ENCODE measurements around the gene NTHL1. TPM values are rescaled to one million over a fixed set of nuclear protein-coding genes. Genes with fewer than 3 reads are reported as not detected.

The NTHL1 gene
- total RNA-seq, 1 experiment from 2014 or later, result 52.0 TPM

DNA sequence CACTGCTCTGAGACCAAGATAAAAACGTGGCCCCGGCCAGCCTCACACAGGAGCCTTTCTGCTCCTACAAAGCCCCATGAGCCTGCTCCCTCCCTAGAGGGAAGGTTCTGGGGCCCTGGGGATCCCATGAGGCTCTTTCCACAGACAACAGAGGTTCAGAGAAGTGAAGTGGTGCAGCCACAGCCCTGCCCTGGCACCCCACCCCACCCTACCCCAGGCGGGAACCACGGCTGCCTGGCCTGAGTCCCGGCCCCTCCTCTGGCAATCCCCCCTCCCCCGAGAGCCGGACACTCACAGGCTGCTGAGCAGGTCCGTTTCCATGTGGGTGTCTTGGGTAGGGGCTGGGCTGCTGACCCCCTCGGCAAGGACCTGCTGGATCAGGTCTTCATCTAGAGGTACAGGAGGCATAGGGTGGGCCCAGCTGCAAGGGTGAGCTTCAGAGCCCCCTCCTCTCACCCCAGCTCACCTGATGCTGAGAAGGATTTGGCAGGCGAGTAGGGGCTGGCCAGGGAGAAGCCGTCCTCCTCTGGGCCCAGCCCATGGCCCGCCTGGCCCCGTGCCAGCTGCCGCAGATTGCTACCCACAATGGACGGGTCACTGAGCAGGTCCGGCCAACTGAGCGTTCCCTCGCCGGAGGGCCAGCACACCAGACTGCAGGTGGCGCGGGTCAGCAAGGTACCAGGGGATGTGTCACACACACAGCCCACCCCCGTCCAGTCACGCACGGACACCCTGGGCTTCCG, 49.4 kb upstream of the NTHL1 start:
- no peak overlapping the region for H3K18ac ChIP-seq (ENCODE audit: insufficient read length, low read depth, low read length)
- no peak overlapping the region for H2BK5ac ChIP-seq (ENCODE audit: insufficient read length, low read length)
- no peaks in the 10 kb centered on the region for H3K9me3 ChIP-seq (ENCODE audit: control insufficient read depth, low read depth, low read length)
- H2AK5ac ChIP-seq (ENCODE audit: insufficient read length, low read length), result no peak overlapping the region
- no peak overlapping the region for H3K23ac ChIP-seq (ENCODE audit: insufficient read length, low read depth, low read length)
- TF ChIP-seq, protein P1, sequence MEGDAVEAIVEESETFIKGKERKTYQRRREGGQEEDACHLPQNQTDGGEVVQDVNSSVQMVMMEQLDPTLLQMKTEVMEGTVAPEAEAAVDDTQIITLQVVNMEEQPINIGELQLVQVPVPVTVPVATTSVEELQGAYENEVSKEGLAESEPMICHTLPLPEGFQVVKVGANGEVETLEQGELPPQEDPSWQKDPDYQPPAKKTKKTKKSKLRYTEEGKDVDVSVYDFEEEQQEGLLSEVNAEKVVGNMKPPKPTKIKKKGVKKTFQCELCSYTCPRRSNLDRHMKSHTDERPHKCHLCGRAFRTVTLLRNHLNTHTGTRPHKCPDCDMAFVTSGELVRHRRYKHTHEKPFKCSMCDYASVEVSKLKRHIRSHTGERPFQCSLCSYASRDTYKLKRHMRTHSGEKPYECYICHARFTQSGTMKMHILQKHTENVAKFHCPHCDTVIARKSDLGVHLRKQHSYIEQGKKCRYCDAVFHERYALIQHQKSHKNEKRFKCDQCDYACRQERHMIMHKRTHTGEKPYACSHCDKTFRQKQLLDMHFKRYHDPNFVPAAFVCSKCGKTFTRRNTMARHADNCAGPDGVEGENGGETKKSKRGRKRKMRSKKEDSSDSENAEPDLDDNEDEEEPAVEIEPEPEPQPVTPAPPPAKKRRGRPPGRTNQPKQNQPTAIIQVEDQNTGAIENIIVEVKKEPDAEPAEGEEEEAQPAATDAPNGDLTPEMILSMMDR (conservative IDR thresholded peaks at IDR 0.05), result no peak
- Mint-ChIP-seq H3K27ac (no peak overlapping the region), H3K36me3 (ENCODE audit: insufficient read depth in 1 of 3, low read depth in 3 of 3) (peaks cover 5 to 26% (median 19%) of the 10 kb centered on the region in 3 experiments; a peak in 6 of 7 replicates), H3K27me3 (ENCODE audit: low read depth) (no peaks in the 10 kb centered on the region), H3K4me1 (no peaks in the 10 kb centered on the region), H3K4me3 (no peak overlapping the region), H3K9me3 (no peaks in the 10 kb centered on the region)
- H4K5ac ChIP-seq (ENCODE audit: insufficient read length, low read depth, low read length), result no peak overlapping the region
- H2BK20ac ChIP-seq (ENCODE audit: low read depth, low read length, poor library complexity, severe bottlenecking), result no peak overlapping the region
- whole genome bisulfite sequencing (ENCODE audit: extremely low coverage, insufficient read length, low lambda C conversion rate), result no CpG with 5 or more reads among the region's 25 CpGs
- no peak for DNase-seq
- no peak overlapping the region for H2BK15ac ChIP-seq (ENCODE audit: low read depth, low read length)
- no peak overlapping the region for H3K14ac ChIP-seq (ENCODE audit: insufficient read depth, low read length)
- H2BK12ac ChIP-seq (ENCODE audit: insufficient read length, low read depth, low read length), result no peak overlapping the region
- no peak overlapping the region for H3K4ac ChIP-seq (ENCODE audit: low read depth, low read length)
- H3K56ac ChIP-seq (ENCODE audit: insufficient read length, low read depth, low read length), result no peak overlapping the region
- no peaks in the 10 kb centered on the region for H3K4me1 ChIP-seq (ENCODE audit: insufficient read depth, low read length)
- H4K8ac ChIP-seq (replicated peaks; ENCODE audit: insufficient read length, low read depth, low read length), result no peak overlapping the region
- H3K27me3 ChIP-seq (ENCODE audit: insufficient read depth, low read length), result no peaks in the 10 kb centered on the region
- no peak overlapping the region for H4K91ac ChIP-seq (ENCODE audit: insufficient read length, low read depth, low read length)
- H4K20me1 ChIP-seq (ENCODE audit: control insufficient read depth, insufficient read depth, insufficient read length), result no peaks in the 10 kb centered on the region
- H3K79me1 ChIP-seq (ENCODE audit: insufficient read depth, low read depth, low read length, poor library complexity, severe bottlenecking), result no peaks in the 10 kb centered on the region
- no peak overlapping the region for H3K4me2 ChIP-seq (ENCODE audit: insufficient read depth, insufficient read length, low read length)
- no peak overlapping the region for H2BK120ac ChIP-seq (ENCODE audit: low read depth, low read length, poor library complexity, severe bottlenecking)
- no peaks in the 10 kb centered on the region for H3K79me2 ChIP-seq (ENCODE audit: insufficient read depth, low read length)
- H3K9ac ChIP-seq (ENCODE audit: extremely low read depth, insufficient read length, low read length), result no peak overlapping the region
- H3K27ac ChIP-seq (ENCODE audit: insufficient read length, low read depth, low read length), result no peak overlapping the region
- no peak overlapping the region for H3T11ph ChIP-seq (ENCODE audit: low read length)
- no peaks in the 10 kb centered on the region for H3K23me2 ChIP-seq (ENCODE audit: insufficient read length, low read depth, low read length, poor library complexity, severe bottlenecking)
- no peak overlapping the region for H2AFZ ChIP-seq (ENCODE audit: low read length)
